GM19238 (cell line): ENCODE data around the gene CSTPP1.
"Not testable (repeated sequence)": the region's sequence is repeated elsewhere in the genome, so short reads cannot be mapped to it uniquely, and the experiment has no call there.

Experiments
- DNase-seq: peaks from one replicate; pipeline ENCODE4 v3.0.0; 2011; ENCODE audit warnings: low spot score; ENCODE audit not compliant: insufficient read length

The CSTPP1 gene

DNA sequence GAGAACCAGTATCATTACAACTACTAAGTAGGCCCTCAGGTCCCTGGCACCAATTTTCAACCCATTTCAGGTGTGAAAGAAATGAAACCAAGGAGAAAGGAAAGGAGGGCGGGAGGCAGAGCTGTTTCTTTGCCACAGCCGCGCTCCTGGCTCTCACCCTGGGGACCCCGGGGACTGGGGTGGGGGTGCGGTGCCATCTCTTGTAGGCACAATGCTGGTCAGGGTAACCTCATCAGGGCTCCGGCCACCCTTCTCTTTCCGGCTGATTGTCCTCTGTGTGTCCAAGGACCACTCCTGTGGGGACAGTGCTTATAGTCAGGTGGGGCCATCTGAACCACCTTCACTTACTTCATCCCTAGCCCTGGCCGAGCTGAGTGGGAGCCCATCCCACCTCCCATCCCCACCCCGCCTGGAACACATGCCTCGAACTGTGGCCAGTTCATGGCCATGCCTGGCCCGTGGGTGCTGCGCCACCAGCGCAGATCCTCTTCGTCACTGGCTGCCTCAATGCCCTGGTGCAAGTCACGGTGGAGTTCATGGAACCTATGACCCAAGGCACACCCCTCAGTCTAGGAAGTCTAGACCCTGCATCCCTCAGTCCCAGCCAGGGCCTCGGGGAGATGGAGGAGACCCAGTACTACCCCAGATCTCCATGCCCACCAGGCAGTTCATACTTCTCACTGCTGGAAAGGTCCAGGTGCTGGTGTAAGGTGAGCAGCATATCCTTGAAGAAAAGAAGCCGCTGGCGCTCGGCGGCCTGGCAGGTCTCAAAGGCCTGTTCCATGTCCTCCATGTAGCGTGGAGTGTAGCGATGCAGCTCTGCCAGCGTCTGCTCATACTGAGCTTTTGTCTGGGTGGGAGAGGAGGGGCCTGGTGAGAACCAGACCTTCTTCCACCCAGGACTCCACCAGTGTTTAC, 242.4 kb downstream of the CSTPP1 start:
- no peak for DNase-seq

DNA sequence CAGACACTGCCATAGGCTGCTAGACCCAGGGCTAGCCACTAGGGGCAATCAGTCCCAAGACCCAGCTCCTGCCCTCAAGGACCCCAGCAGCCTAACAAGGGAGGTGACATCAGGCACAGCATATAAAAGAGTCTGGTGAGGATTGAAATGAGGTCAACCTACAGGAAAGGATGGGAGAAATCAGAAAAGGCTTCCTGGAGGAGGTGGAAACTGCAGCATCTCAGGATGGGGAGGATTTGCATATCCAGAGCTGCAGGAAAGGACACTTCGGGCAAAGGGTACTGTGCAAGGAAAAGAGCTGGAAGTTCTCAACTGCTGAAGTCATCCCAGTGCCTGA, 243.1 kb downstream of the CSTPP1 start:
- DNase-seq = peak; percentile 69

DNA sequence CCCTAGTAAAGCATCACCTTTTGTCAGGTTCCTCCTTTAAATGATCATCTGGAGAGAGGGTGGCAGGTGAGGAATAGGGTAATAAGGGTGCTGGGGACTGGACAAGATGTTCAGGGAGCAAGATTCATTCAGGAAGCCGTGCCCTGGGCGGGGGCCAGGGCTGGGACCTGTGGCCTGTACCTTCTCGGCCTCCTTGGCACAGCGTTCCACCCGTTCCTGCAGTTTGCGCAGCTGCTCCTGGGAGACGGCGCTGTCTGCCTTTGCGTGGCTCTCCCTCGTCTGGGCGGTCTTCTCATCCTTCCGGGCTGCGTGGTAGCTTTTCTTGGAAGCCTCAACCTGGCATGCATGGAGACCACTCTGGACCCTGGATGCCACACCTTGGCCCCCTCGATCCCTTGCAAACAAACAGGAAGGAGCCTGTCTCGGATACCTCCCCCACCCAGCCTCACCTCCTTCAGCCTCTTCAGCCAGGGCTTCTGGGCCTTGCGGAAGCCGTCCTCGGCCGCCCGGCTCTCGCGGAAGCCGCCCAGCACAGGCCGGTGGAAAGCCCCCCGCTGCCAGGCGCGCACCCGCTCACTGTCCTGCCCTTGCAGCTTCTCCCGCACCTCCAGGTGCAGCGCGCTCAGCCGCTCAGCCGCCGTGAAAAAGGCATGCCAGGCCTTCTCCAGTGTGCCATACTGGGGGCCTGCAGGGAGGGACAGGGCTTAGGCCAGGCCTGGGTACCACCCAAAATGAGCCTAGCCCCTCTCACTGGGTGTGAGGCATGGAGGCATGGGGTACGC, 243.6 kb downstream of the CSTPP1 start:
- no peak for DNase-seq

DNA sequence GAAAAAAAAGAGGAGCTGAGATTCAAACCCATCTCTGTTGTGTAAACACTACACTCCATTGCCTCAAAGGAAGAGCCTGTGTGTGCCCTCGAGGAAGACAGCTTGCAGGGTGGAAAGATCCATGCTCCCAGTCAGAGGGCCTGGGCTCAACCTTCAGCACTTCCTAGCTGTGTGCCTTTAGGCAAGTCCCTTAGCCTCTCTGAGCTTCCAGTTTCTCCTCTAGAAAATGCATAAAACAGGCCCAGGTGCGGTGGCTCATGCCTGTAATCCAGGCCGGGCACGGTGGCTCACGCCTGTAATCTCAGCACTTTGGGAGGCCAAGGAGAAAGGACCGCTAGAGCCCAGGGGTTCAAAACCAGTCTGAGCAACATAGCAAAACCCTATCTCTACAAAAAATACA, 244.7 kb downstream of the CSTPP1 start:
- DNase-seq = no peak

DNA sequence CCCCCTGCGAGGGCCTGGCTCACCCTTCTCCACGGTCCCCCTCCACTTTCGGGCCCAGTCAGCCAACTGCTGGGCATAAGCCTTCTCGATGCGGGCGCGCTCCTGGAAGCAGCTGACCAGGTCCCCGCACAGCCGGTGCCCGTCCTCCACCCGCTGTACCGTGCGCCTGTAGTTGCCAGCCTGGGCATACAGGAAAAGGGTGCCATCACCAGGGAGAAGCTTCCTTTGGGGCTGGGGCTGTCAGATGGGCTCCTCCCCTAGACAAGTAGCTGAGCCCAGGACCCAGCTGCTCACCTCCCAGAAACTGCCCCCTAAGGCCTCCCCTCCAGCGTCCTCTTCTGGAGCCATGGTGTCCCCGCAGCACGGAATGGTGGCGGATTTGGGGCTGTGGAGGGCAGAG, 245.8 kb downstream of the CSTPP1 start:
- no peak for DNase-seq

DNA sequence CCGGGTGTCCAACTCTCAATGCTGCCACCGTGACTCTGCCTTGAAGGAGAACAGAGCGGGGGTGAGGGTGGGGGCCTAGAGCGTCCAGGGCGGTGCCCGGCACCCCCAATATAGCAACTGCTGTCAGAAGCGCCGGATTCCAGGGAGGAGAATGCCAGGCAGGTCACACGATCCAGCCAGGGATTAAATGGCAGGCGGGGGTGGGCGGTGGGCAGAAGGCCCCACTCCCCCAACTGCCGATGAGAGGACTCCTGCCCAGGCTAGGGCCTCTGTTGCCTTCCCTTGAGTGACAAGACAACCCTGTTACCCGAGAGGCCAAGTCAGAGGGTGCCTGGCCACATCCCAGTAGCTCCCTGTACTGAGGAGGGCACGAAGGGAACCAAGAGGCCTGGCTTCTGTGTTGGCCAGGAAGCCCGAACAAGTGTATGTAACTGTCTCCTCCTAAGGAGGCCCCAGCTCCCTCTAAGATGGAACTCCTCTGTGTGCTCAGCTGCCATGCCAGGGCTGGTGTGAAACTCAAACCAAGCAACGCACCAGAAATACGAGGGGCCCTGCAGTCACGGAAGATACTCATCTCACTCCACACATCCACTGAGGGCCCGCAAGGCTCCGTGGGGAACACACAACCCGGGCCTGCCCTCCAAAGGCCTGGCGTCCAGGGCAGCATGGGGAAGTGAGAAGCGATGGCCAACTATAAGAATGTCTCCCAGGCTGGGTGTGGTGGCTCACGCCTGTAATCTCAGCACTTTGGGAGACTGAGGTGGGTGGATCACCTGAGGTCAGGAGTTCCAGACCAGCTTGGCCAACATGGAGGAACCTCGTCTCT, 246.7 kb downstream of the CSTPP1 start:
- DNase-seq = no peak

DNA sequence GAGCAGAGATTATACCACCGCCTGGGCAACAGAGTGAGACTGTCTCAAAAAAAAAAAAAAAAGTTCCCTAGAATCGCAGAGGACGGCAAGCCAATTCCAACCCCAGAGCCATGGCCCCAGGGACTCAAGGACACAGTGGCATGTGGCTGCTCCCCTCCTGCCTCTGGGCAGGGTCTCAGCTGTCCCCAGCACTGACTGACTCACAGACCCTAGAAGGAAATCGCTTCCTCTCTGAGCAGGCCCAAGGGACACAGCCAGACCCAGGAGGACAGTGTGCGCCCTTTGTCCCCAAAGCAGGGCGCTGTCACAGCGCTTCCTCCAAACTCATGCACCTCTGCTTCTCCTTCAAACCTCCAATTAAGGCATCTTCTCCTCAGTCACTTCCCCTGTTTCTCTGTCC, 247.4 kb downstream of the CSTPP1 start:
- DNase-seq = no peak

DNA sequence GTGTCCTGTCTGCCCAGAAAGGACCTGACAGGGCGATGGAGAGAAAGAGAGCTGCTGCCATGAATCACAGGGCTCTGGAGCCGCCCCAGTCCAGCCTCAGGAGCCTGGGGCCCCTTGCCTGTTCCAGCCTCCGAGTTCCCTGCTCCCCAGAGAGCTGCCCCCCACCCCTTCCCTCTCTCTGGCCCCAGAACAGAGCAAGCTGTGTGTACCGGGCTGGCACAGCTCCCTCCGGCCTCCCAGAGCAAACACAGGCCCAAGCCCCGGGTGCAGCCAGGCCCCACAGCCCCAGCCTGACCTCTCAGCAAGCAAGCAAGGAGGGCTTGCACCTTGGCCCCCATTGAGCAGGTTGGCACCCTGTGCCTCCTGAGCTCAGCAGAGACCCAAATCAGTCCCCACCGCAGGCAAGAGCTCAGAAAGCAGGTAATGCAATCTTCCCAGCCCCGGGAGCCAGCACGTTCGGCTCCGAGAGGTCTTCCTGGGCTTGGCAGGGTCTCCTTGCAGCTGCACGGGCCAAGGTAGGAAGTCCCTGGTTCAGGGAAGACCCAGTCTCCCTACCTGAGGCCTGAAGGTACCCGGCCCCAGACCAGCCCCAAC, 248.2 kb downstream of the CSTPP1 start:
- no peak for DNase-seq

DNA sequence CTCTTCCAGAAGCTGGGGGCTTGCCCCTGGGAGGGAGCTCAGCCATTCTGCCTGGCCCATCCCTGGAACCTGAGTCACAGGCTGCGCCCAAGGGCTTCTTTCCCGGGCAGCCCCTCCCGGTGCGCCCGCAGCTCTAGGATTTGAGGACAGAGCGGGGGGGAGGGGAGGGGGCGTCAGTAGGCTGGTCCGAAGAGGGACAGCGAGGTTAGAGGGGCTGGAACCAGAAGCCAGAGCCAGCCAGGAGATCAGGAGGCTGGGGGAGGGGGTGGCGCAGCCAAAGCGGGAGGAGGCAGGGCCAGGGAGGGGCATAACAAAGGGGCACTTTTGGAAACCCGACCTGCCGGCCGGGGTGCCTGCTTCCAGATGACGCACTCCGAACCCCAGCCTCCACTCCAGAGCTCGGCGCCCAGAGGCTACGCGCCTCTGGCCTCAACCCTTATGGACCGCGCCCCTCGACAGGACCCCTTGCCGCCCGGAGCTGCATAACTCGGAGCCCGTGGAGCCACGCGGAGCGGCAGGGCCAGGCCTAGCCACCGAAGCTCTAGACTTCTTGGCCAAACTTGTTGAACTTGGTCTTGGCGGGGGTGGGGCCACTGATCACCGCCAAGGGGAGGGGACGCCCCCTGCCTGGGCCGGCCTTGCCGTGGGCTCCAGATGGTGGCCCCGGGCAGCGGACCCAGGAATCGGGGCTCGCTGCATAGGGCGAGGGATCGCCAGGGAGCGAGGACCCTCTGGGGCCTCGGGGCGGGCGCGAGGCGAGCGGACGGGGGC, 248.9 kb downstream of the CSTPP1 start:
- no peak for DNase-seq

DNA sequence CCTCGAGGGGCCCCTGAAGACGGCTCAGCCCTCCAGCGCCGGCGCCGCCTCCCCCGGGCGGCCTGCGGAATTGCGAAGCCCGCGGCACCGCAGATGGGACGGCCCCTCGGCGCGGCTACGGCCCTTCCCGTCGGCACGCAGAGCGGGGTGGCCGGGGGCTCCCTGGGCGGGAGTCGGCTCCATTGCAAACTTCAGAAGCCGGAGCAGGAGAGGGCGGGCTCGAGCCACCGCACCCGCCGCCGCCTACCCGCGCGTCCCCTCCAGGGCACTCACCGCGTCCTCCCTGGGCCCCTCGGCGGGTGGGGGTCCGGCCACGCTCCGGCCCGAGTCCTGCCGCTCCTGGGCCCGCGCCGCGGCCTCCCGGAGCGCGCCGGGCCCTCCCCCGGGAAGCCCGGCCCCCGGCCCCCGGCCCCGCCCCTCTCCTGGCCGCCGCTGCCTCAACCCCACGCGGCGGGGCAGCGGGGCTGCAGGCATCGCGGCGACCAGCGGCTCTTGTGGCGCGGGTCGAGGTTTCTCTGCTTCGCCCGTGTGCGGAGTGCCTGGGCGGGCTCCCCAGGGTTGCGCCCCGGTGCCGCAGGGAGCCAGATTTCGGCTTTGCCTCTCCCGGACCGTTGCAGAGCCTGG, 249.6 kb downstream of the CSTPP1 start, which contains the start of gene PACSIN3:
Gene PACSIN3, minus strand, starts transcription at position 359 of the 624 bp plus-strand sequence. CDS start 3,707 bp downstream, outside the sequence.
- peak; percentile 64 for DNase-seq

DNA sequence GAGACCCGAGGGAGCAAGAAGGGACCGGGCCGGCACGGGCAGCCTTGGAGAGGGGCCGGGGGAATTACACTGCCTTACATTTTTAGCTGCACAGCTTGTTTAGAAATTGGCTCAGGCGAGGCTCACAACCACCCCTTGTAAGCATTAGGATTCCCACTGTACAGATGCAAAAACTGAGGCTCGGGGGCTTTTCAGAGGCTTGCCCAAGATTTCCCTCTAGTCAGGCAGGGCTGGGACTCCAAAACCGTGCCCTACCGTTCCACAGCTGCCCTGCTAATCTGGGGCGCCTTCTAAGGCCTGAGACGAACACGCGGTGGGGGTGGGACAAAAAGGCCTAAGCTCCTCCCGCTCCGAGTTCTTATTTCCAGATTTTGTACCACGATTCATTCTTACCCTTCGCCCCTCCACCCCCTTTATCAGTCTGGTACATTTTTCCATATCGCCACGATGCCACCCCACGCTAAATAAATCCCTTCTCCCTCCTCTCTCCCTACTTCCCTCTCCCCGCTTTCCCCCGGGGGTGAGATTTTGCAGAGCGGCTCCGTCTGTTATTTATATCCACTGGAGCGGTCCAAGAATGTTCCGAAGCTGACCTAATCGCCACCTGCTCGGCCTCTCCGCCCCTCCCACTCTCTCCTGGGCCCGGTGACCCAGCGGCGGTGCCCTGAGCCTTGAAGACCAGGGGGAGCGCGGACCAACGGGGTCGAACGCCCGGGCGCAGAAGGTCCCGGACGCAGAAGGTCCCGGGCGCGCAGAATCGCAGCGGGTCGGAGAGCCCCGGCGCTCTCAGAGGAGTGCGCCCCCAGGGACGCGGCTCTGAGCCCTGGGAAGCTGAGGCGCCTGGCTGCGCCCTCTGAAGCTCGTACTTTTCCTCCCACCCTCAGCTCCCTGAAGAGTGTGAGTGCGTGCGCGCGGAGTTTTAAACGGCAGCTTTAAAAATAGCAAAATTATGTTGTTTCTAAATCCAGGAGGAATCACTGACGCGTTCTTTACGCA, 250.4 kb downstream of the CSTPP1 start:
- DNase-seq = peak; percentile 28

DNA sequence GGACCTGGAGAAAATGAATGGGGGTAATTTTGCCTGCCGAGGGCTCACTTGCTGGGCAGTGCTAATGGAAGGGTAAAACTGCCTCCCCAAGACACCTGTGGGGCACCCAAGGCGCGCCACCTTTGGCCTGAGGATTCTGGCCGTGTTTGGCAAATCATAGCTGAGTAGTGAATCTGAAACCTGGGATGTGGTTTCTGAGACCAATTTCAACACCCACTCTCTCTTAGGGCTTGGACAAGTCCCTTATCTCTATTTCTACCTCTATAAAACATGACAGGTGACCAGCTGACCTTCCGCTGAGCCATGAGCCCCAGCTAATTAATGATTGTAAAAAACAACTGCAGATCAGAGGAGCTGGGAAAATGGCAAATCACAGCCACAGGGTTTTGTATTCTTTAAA, 251.2 kb downstream of the CSTPP1 start:
- DNase-seq = no peak

DNA sequence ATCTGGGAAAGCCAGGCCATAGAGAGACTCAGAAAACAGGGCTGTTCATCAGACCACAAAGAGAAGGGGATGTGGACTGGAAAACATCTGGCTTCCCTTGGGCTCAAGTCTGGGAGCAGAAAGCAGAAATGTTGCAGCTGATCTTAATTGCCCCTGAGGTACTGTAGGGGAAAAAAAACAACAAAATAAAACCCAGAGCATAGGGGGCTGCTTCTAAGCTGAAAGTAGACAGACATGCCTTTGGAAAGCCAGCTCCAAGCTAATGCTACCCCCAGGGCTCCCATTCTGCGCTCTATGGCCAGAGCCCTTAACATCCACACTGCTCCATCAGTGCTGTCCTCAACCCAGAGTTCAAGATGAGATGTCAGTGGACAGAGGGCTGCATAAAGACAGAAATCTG, 251.7 kb downstream of the CSTPP1 start:
- no peak for DNase-seq

DNA sequence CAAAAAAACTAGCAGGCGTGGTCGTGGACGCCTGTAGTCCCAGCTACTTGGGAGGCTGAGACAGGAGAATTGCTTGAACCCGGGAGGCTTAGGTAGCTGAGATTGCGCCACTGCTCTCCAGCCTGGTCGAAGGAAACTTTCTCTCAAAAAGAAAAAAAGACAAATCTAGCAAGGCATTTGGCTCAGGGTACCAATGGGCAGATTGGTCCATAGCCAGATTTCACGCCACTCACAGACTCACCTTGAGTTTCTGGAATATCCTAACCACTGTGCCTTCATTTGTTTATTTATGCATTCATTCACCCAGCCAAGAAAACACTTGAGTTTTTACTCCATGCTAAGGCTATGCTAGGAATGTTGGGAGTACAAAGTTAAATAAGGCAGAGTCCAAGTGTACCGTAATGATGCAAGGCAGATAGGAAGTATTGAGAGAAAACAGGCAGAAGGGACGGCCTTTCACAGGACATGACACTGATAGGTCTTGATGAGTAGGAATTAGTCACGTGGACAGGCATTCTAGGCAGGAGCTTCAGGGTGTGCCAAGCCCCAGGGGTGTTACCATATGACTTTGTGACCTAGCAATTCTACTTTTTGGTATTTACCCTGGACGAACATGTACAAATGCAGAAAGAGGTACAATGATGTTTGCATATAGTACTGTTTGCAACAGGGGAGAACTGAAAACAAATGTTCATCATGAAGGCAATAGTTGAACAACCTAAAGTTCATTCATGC, 252.7 kb downstream of the CSTPP1 start:
- no peak for DNase-seq

DNA sequence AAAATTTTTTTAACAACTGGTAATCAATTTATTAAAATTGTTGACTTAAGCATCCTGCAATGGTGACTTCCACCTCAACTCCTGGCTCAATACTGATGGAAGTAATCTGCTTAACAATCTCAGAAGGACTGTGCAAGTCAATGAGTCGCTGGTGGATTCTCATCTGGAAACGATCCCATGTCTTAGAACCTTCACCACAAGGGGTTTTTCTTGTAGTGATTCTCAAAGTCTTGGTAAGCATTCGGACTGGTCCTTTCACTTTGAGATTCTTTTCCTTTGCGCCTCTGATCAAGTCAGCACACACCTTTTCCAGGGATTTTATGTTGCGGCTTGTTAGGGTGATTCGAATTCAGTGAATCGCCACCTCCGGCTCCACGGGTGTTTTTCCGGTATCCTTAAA, 254.6 kb downstream of the CSTPP1 start:
- DNase-seq = not testable (repeated sequence)

DNA sequence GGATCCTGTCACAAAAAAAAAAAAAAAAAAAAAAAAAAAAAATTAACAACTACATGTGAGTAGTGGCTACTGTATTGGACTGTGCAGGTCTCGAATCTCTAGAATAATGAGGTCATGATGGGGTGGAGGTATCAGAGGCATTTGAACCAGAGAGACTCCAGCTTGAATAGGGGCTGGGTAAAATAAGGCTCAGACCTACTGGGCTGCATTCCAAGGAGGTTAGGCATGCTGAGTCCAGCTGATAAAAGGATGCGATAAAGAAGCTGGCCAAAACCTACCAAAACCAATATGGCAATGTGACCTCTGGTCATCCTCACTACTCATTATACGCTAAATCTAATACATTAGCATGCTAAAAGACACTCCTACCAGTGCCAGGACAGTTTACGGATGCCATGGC, 255.6 kb downstream of the CSTPP1 start:
- DNase-seq = no peak

DNA sequence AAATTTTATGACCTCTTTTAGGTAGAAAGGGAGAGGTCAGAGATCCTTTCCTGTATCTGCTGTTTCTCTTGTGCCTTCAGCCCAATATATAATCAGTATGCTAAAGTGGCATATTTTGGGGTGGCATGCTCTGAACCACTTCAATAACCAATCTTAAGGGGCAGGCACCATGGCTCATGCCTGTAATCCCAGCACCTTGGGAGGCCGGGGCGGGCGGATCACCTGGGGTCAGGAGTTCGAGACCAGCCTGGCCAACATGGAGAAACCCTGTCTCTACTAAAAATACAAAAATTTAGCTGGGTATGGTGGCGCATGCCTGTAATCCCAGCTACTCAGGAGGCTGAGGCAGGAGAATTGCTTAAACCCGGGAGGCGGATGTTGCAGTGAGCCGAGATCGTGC, 261.6 kb downstream of the CSTPP1 start:
- DNase-seq = not testable (repeated sequence)

DNA sequence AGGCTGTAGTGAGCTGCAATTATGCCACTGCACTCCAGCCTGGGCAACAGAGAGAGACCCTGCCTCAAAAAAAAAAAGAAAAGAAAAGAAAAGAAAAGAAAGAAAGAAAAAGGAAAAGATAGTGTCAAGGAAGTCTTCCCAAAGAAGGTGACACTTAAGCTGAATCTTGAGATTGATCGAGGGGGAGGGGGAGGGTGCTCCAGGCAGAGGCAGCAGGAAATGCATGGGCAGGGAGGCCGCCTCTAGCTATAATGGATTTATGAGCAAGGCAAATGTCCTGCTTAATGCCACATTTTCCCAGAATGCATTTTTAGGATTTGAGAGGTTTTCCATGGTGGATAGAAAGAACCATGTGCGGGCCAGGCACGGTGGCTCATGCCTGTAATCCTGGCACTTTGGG, 264.5 kb downstream of the CSTPP1 start:
- DNase-seq = no peak
